Central memory CD8-positive, alpha-beta T cell (primary cell): ENCODE measurements around the gene LGALS3.
A peak's percentile ranks its signal among the peaks of the same experiment; 100 is the strongest.

Experiments used
- ATAC-seq: fragments of 150-1000 bp; cut with Tn5 transposase; replicated peaks from 2 replicates; pipeline ENCODE4 v1.10.0; 2022; ENCODE audit warnings: mild to moderate bottlenecking, moderate FRiP score, moderate number of reproducible peaks; ENCODE audit not compliant: poor library complexity, severe bottlenecking; ENCODE audit errors: extremely low read depth
- DNase-seq, 2 donors: peaks; one replicate each; pipeline ENCODE4 v3.0.0; 2021; ENCODE audit warnings: low spot score in 2 of 2
- H3K27ac Mint-ChIP-seq: one replicate; pipeline ENCODE4 v1.8.0; 2022; ENCODE audit warnings: low read depth, mild to moderate bottlenecking, moderate library complexity, mixed read lengths
- H3K27me3 Mint-ChIP-seq: one replicate; pipeline ENCODE4 v1.8.0; 2022; ENCODE audit warnings: mixed read lengths
- H3K36me3 Mint-ChIP-seq: one replicate; pipeline ENCODE4 v1.8.0; 2022; ENCODE audit warnings: mild to moderate bottlenecking, moderate library complexity, mixed read lengths; ENCODE audit not compliant: insufficient read depth
- H3K4me1 Mint-ChIP-seq: one replicate; pipeline ENCODE4 v1.8.0; 2022; ENCODE audit warnings: mixed read lengths
- H3K4me3 Mint-ChIP-seq: one replicate; pipeline ENCODE4 v1.8.0; 2022; ENCODE audit warnings: mild to moderate bottlenecking, moderate library complexity, mixed read lengths
- H3K9me3 Mint-ChIP-seq: one replicate; pipeline ENCODE4 v1.8.0; 2022; ENCODE audit warnings: mixed read lengths

LGALS3 gene

GRCh38 chr14:55102141-55102621 is 26.9 kb upstream of the LGALS3 start:
- Mint-ChIP-seq H3K4me1 (peaks cover 59% of the 10 kb centered on the region), H3K4me3 (peak overlapping the region; percentile 67), H3K27ac (peak overlapping the region; percentile 97), H3K9me3 (peaks cover 5% of the 10 kb centered on the region), H3K27me3 (no peaks in the 10 kb centered on the region), H3K36me3 (peaks cover 2% of the 10 kb centered on the region)
- ATAC-seq (peak; percentile 83), DNase-seq (peak in 1 of 2 donors; percentile 45)

DNA sequence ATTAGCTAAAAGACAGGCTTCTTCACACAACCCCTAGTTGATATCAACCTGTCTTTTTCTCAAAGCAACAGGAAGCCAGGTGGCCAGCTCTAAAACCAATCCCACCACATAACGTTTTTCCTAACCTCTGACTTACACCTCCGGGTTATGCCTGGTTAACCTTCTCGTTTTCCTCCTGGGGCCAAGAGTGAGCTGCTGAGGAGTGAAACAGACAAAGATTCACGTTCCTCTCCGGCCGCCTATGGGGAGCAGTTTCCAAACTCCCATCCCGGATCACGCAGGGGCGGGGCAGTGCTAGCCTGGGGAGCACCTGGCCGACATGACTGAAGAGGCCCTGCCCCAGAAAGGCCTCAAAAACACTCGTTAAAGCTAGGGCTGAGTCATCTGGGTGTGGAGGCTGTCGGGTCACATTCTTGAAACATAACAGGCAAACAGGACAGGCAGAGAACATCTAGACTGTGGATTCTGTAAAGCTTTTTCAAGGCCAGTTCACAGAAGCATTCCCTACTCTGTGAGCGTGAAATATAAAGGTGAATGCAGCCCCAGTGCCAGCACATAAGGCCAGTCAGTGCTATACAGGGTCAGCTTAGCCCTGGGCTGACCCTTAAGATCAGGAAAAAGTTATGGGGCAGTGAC is 25.9 kb upstream of the LGALS3 start:
- H3K27ac Mint-ChIP-seq: peak overlapping the region; percentile 97
- H3K36me3 Mint-ChIP-seq: peaks cover 3% of the 10 kb centered on the region
- H3K27me3 Mint-ChIP-seq: no peaks in the 10 kb centered on the region
- H3K4me1 Mint-ChIP-seq: peaks cover 57% of the 10 kb centered on the region
- peak overlapping the region; percentile 67 for H3K4me3 Mint-ChIP-seq
- DNase-seq: peak; percentile 23 to 43
- peaks cover 5% of the 10 kb centered on the region for H3K9me3 Mint-ChIP-seq
- peak; percentile 62 for ATAC-seq

DNA sequence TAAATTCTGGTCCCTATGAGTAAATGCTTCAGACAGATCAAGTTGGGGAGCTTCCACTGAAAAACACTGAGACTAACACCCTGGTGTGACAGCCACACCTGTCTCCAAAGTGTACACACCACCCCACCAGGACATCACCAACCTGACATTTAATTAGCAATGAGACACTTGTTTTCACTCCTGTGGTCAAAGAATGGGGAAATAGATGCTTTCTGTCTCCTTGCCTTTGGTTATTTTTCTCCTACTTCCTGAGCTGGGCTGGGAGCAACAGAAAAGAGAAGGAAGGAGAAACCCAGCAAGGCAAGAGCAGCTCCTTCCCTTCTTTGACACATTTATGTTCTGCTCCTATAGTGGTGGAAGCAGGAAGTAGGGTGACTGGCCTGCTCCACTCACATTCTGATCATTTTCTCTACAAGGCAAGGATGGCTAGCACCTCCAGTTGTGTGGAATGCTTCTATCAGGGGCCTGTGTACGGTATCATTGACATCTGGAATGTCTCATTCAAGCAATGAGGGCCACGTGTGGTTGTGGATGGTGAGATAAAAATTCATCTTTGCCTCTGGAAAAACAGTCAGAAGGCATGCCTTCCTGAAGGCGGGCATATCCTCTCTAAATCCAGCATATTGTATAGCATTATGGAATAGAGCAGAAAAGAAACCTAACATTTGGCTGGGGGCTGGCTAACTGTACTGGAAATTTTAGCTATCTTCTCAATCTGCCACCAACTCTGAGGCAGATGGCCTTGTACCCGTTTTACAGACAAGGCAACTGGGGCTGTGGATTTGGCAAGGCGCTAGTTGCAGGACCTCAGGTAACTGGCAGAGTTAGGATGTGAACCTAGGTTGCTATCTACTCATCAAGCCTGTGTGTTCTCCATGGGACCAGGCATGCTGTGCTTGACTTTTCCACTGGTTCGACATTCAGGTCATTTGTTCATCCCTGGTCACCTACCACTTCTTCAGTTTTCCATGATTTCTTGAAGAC is 24.8 kb upstream of the LGALS3 start:
- no peaks in the 10 kb centered on the region for H3K27me3 Mint-ChIP-seq
- ATAC-seq (no peak), DNase-seq (no peak)
- H3K27ac Mint-ChIP-seq: peak overlapping the region; percentile 97
- no peaks in the 10 kb centered on the region for H3K9me3 Mint-ChIP-seq
- peak overlapping the region; percentile 37 for H3K4me3 Mint-ChIP-seq
- peaks cover 52% of the 10 kb centered on the region for H3K4me1 Mint-ChIP-seq
- peaks cover 5% of the 10 kb centered on the region for H3K36me3 Mint-ChIP-seq

DNA sequence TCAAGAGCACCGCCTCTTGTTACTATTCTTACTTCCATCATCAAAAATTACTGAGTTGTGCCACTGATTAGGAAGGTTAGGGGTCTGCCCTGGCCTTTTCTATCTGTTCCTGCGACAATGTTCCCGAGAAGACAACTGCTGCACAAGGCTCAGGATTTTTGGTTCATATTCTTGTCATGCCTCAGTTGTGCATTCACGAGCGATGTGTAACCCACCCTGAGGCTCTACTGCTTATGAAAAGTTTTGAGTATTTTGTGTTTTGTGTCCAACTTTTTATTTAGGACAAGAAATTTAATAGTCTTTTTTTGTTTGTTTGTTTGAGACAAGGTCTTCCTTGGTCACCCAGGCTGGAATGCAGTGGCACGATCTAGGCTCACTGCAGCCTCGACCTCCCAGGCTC is 23.1 kb upstream of the LGALS3 start:
- no peak for ATAC-seq
- Mint-ChIP-seq H3K4me1 (peaks cover 41% of the 10 kb centered on the region), H3K27me3 (no peaks in the 10 kb centered on the region), H3K9me3 (no peaks in the 10 kb centered on the region), H3K4me3 (no peak overlapping the region), H3K36me3 (peaks cover 3% of the 10 kb centered on the region), H3K27ac (peak overlapping the region; percentile 58)
- DNase-seq: no peak

GRCh38 chr14:55107766-55108554 is 21.1 kb upstream of the LGALS3 start:
- Mint-ChIP-seq H3K27ac (peak overlapping the region; percentile 44), H3K4me1 (peaks cover 25% of the 10 kb centered on the region), H3K27me3 (no peaks in the 10 kb centered on the region), H3K36me3 (peaks cover 3% of the 10 kb centered on the region), H3K9me3 (no peaks in the 10 kb centered on the region), H3K4me3 (no peak overlapping the region)
- no peak for ATAC-seq
- DNase-seq: no peak

DNA sequence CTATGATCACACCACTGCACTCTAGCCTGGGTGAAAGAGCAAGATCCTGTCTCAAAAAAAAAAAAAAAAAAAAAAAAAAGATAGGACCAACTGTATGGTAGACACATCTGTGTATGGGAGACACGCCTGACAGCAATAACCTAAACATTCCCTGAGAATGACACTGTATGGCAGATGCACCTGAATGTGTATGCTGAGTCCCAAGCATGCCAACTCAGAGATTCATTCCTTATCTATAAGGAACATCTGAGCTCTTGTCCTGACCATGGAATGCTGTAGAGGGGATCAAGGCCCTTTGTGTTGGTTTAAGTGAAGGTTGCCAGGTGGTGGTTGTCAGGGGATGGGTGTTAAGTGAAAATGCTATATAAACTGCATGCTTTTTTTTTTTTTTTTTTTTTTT is 19.2 kb upstream of the LGALS3 start:
- Mint-ChIP-seq H3K4me3 (no peak overlapping the region), H3K9me3 (no peaks in the 10 kb centered on the region), H3K27ac (no peak overlapping the region), H3K4me1 (peaks cover 10% of the 10 kb centered on the region), H3K27me3 (no peaks in the 10 kb centered on the region), H3K36me3 (peaks cover 3% of the 10 kb centered on the region)
- DNase-seq (no peak), ATAC-seq (no peak)

DNA sequence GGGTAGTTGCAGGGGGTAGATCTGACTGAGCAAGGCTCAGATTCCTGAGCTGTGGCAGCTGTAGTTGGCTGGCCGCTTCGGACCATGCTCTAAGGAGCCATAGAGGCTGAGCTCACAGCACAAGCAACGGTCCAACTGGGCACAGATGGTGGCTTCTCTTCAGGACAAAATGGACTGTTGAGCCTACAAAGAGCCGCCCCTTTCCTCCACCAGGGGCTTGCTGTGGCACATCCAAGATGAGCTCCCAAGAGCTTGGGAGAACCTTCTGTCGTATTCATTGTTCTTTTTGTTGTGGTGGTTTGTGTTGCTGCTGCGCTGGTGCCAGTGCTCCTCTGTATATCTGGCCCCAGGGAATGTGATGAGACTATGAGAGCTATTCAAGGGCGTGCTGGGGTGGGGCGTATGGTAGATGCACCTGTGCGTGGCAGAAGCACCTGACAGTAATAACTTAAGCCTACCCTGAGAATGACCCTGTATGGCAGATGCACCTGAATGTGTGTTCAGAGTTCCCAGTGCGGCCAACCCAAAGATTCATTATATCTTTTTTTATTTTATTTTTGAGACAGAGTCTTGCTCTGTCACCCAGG is 17.8 kb upstream of the LGALS3 start:
- Mint-ChIP-seq H3K27ac (no peak overlapping the region), H3K9me3 (no peaks in the 10 kb centered on the region), H3K4me1 (peaks cover 10% of the 10 kb centered on the region), H3K36me3 (peaks cover 3% of the 10 kb centered on the region), H3K4me3 (no peak overlapping the region), H3K27me3 (no peaks in the 10 kb centered on the region)
- ATAC-seq: no peak
- DNase-seq: no peak

DNA sequence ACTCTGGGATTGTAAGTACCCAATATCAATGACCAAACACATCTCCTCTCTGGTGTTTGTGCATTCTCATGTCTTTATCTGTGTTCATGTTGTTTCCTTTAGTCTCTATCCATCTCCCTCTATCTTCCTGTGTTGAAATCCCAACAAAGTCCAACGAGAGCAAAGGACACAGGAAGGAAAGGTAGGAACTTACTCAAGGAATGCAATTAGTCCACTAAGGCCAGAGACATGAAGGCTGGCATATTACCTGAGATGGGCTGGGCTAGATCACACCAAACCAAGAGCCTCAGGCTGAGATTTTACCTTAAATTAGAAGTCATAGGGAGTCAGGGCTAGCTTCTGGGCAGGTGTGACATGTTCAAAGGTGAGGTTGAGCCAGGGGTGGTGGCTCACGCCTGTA is 14.3 kb upstream of the LGALS3 start:
- H3K27ac Mint-ChIP-seq: no peak overlapping the region
- no peaks in the 10 kb centered on the region for H3K4me1 Mint-ChIP-seq
- ATAC-seq (no peak), DNase-seq (no peak)
- no peaks in the 10 kb centered on the region for H3K27me3 Mint-ChIP-seq
- H3K9me3 Mint-ChIP-seq: no peaks in the 10 kb centered on the region
- no peak overlapping the region for H3K4me3 Mint-ChIP-seq
- H3K36me3 Mint-ChIP-seq: no peaks in the 10 kb centered on the region

GRCh38 chr14:55115460-55115859 is 13.6 kb upstream of the LGALS3 start:
- no peak overlapping the region for H3K4me3 Mint-ChIP-seq
- no peak overlapping the region for H3K27ac Mint-ChIP-seq
- ATAC-seq: no peak
- no peaks in the 10 kb centered on the region for H3K36me3 Mint-ChIP-seq
- H3K9me3 Mint-ChIP-seq: no peaks in the 10 kb centered on the region
- H3K27me3 Mint-ChIP-seq: no peaks in the 10 kb centered on the region
- no peaks in the 10 kb centered on the region for H3K4me1 Mint-ChIP-seq
- no peak for DNase-seq

DNA sequence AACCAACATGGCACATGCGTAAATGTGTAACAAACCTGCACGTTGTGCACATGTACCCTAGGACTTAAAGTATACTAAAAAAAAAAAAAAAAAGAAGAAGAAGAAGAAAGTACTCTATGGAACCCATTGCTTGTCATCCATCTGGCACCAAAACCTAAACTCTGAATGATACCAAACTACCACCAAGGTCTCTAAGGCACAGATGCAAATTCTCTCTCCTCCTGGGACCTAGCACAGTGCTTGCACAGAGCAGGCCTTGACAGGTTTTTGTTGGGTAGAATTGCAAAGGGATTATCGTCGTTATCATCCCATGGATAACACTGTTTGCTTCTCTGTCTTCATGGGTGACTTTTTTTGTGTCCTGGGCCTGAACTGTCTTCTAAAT is 13.2 kb upstream of the LGALS3 start:
- ATAC-seq: no peak
- H3K36me3 Mint-ChIP-seq: no peaks in the 10 kb centered on the region
- H3K4me1 Mint-ChIP-seq: no peaks in the 10 kb centered on the region
- no peak overlapping the region for H3K4me3 Mint-ChIP-seq
- no peaks in the 10 kb centered on the region for H3K27me3 Mint-ChIP-seq
- H3K9me3 Mint-ChIP-seq: no peaks in the 10 kb centered on the region
- no peak overlapping the region for H3K27ac Mint-ChIP-seq
- DNase-seq: no peak

GRCh38 chr14:55116246-55117030 is 12.6 kb upstream of the LGALS3 start:
- DNase-seq (no peak), ATAC-seq (no peak)
- H3K9me3 Mint-ChIP-seq: no peaks in the 10 kb centered on the region
- H3K4me3 Mint-ChIP-seq: no peak overlapping the region
- no peak overlapping the region for H3K27ac Mint-ChIP-seq
- H3K4me1 Mint-ChIP-seq: no peaks in the 10 kb centered on the region
- no peaks in the 10 kb centered on the region for H3K27me3 Mint-ChIP-seq
- no peaks in the 10 kb centered on the region for H3K36me3 Mint-ChIP-seq
